Calu3 (cell line): Measurements from ENCODE around the gene SCYGR4. TPM values are rescaled to one million over a fixed set of nuclear protein-coding genes. Genes with fewer than 3 reads are reported as not detected.

Experiments used
- BruUV-seq: library from RNA; stranded (reverse); fragments of 400-500 nt; replicated peaks from 2 replicates; lab custom pipeline; 2021; lab: Mats Ljungman, UMichigan
- CTCF ChIA-PET: fragments of 300-600 bp; sonication (Branson Sonifier 250); formaldehyde crosslinking; loops from one replicate; lab custom pipeline; 2022; ENCODE audit warnings: antibody characterized with exemption; lab: Charles Lee
- DNase-seq: peaks from one replicate; pipeline ENCODE4 v3.0.0; 2022
- H3K27ac Mint-ChIP-seq: one replicate; pipeline ENCODE4 v1.8.0; 2022; ENCODE audit warnings: mixed read lengths; ENCODE audit not compliant: unreplicated experiment
- H3K27me3 Mint-ChIP-seq: one replicate; pipeline ENCODE4 v1.8.0; 2022; ENCODE audit warnings: mixed read lengths; ENCODE audit not compliant: unreplicated experiment
- H3K36me3 Mint-ChIP-seq: one replicate; pipeline ENCODE4 v1.8.0; 2022; ENCODE audit warnings: mild to moderate bottlenecking, moderate library complexity, mixed read lengths; ENCODE audit not compliant: insufficient read depth, unreplicated experiment
- H3K4me1 Mint-ChIP-seq: one replicate; pipeline ENCODE4 v1.8.0; 2022; ENCODE audit warnings: mild to moderate bottlenecking, low read depth, mixed read lengths; ENCODE audit not compliant: unreplicated experiment
- H3K4me3 Mint-ChIP-seq: one replicate; pipeline ENCODE4 v1.8.0; 2022; ENCODE audit warnings: mild to moderate bottlenecking, low read depth, moderate library complexity, mixed read lengths; ENCODE audit not compliant: unreplicated experiment
- H3K9me3 Mint-ChIP-seq: one replicate; pipeline ENCODE4 v1.8.0; 2022; ENCODE audit warnings: low read depth, mixed read lengths; ENCODE audit not compliant: unreplicated experiment
- intact Hi-C: fragments of 100-400 bp; cut with micrococcal nuclease; formaldehyde crosslinking; loops from one replicate; pipeline ENCODE4 v1.10.0; 2022; ENCODE audit not compliant: unreplicated experiment
- total RNA-seq: library from RNA; stranded (reverse); gene quantifications from 2 replicates; pipeline ENCODE4 v1.2.3, GENCODE V29; 2022
- TF ChIP-seq, protein P1 (sequence below): fragments of 200-600 bp; IDR thresholded peaks from one replicate; pipeline ENCODE4 v1.8.0; 2022; ENCODE audit warnings: antibody characterized with exemption; ENCODE audit not compliant: unreplicated experiment

Gene SCYGR4
- total RNA-seq, 1 experiment from 2014 or later, result not detected

DNA sequence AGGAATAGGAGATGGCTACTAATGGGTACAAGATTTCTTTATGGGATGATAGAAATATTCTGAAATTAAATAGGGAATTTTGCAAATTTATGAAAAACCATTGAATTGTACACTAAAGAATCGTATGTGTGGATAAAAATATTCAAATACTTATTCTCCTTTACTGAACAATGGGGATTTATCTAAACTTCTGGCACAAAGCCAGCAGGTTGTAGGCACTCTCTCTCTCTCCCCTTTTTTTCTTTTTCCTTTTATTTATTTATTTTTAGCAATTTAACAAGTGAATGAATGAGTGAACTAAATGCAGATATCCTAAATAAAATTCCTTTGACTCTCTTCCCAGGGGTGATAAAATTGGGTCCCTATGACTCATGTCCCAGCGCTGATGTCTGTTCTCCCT, 40.5 kb upstream of the SCYGR4 start:
- no peak for DNase-seq
- Mint-ChIP-seq H3K4me1 (no peaks in the 10 kb centered on the region), H3K27ac (no peak overlapping the region), H3K27me3 (no peaks in the 10 kb centered on the region), H3K9me3 (no peaks in the 10 kb centered on the region), H3K4me3 (no peak overlapping the region), H3K36me3 (peaks cover 7% of the 10 kb centered on the region)
- CTCF ChIA-PET, result interaction anchor here (0.8 kb wide), 1 partner anchor 171 kb away, joined by 3 read pairs; no protein-coding TSS in a partner anchor
- no TSS peak for BruUV-seq
- TF ChIP-seq, protein P1, sequence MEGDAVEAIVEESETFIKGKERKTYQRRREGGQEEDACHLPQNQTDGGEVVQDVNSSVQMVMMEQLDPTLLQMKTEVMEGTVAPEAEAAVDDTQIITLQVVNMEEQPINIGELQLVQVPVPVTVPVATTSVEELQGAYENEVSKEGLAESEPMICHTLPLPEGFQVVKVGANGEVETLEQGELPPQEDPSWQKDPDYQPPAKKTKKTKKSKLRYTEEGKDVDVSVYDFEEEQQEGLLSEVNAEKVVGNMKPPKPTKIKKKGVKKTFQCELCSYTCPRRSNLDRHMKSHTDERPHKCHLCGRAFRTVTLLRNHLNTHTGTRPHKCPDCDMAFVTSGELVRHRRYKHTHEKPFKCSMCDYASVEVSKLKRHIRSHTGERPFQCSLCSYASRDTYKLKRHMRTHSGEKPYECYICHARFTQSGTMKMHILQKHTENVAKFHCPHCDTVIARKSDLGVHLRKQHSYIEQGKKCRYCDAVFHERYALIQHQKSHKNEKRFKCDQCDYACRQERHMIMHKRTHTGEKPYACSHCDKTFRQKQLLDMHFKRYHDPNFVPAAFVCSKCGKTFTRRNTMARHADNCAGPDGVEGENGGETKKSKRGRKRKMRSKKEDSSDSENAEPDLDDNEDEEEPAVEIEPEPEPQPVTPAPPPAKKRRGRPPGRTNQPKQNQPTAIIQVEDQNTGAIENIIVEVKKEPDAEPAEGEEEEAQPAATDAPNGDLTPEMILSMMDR, result no peak
- intact Hi-C loops, result loop anchor here (5.0 kb wide), 1 partner anchor 170 kb away; no protein-coding TSS in a partner anchor

DNA sequence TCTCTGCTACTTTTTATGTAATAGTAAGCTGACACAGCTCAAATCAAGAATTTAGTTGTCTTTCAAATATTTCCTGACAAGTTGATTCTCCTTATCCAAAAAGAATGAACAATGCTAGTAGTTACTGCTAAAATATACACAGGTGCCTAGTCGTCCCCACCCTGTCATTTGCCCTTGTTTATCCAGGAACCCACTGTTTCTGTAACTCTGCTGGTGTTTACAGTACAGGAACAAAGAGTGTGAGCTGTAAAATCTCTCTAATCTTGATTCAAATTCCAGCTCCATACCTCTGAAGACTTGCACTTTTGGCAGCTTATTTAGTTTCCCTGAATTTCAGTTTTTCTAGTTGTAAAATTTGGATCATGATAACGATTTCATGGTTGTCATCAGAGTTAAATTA, 39.7 kb upstream of the SCYGR4 start:
- H3K36me3 Mint-ChIP-seq, result no peaks in the 10 kb centered on the region
- H3K9me3 Mint-ChIP-seq, result peaks cover 6% of the 10 kb centered on the region
- H3K4me1 Mint-ChIP-seq, result no peaks in the 10 kb centered on the region
- TF ChIP-seq, protein P1, result no peak
- H3K27me3 Mint-ChIP-seq, result no peaks in the 10 kb centered on the region
- CTCF ChIA-PET, result interaction anchor here (0.8 kb wide), 1 partner anchor 171 kb away, joined by 3 read pairs; no protein-coding TSS in a partner anchor
- H3K27ac Mint-ChIP-seq, result no peak overlapping the region
- DNase-seq, result no peak
- intact Hi-C loops, result loop anchor here (5.0 kb wide), 1 partner anchor 170 kb away; no protein-coding TSS in a partner anchor
- BruUV-seq, result no TSS peak
- H3K4me3 Mint-ChIP-seq, result no peak overlapping the region

DNA sequence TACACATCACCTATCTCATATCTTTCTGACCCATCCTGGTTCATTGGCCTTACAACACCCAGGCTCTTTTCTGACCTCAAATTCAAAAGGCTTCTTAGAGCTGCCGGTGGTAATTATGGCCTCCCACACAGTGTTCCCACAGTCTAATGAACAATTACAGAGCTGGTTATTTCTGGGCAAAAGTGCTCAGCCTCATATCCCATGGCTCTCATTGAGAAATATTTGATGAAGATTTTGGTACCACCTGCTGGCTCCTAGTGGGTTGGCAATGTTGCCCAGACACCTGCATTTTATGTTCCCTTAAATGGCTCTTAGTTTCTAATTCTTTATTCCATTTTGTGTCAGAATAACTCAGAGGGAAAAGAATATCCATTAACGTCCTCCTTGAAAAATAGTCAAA, 38.7 kb upstream of the SCYGR4 start:
- H3K9me3 Mint-ChIP-seq, result peaks cover 10% of the 10 kb centered on the region
- no peak overlapping the region for H3K27ac Mint-ChIP-seq
- no peak for DNase-seq
- H3K4me1 Mint-ChIP-seq, result no peaks in the 10 kb centered on the region
- BruUV-seq, result no TSS peak
- CTCF ChIA-PET, result interaction anchor here (0.6 to 1.3 kb wide), 3 partner anchors 139 to 1752 kb away, joined by 3 to 5 read pairs (median 3); no protein-coding TSS in a partner anchor
- H3K4me3 Mint-ChIP-seq, result no peak overlapping the region
- H3K36me3 Mint-ChIP-seq, result no peaks in the 10 kb centered on the region
- H3K27me3 Mint-ChIP-seq, result no peaks in the 10 kb centered on the region
- intact Hi-C loops, result loop anchor here (5.0 kb wide), 1 partner anchor 171 kb away; no protein-coding TSS in a partner anchor
- TF ChIP-seq, protein P1, result no peak

DNA sequence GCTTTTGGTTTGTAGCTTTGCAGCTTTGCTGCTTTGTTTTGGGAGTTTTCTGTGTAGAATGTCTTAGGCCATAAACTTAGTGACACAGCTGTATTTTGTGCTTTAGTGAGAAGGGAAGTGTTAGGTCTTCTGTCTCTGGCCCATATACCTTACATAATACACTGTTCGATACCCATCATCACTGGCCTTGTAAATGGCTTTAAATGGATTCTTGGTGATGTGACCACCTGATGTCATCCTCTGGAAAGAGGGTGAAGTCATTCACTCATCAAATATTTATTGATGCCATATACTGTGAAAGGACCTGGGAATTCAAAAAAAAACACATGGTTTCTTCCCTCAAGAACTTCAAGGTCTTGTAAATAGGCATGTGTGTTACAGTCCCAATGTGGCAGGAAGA, 37.5 kb upstream of the SCYGR4 start:
- intact Hi-C loops, result loop anchor here (5.0 kb wide), 1 partner anchor 172 kb away; no protein-coding TSS in a partner anchor
- DNase-seq, result no peak

More for the DNA sequence above, 37.5 kb upstream of the SCYGR4 start:
- peaks cover 15% of the 10 kb centered on the region for H3K9me3 Mint-ChIP-seq
- H3K36me3 Mint-ChIP-seq, result no peaks in the 10 kb centered on the region
- TF ChIP-seq, protein P1, result no peak
- no peaks in the 10 kb centered on the region for H3K27me3 Mint-ChIP-seq
- no TSS peak for BruUV-seq
- CTCF ChIA-PET, result no interaction called here
- no peaks in the 10 kb centered on the region for H3K4me1 Mint-ChIP-seq
- no peak overlapping the region for H3K27ac Mint-ChIP-seq
- H3K4me3 Mint-ChIP-seq, result no peak overlapping the region
